Measurements from ENCODE around the gene PREPL.

- TF ChIP-seq CTCF (IDR thresholded peaks at IDR 0.05; ENCODE audit: low read depth, low read length) (no peak), EZH2phosphoT487 (IDR thresholded peaks at IDR 0.05; ENCODE audit: low read depth) (no peak)
Observed at GRCh38 chr2:44321360-44321759, 39.9 kb downstream of the PREPL start.
